Parathyroid adenoma (tissue), 2 donors: Measurements from ENCODE around the gene GOLGB1.

ENCODE experiments used
- H2AFZ ChIP-seq: fragments of 300-600 bp; sonication (generic); one replicate; pipeline ENCODE4 v1.7.0; 2017; ENCODE audit warnings: antibody characterized with exemption, mild to moderate bottlenecking
- H3K27ac ChIP-seq: fragments of 300-600 bp; sonication (generic); one replicate; pipeline ENCODE4 v1.7.0; 2017
- H3K27me3 ChIP-seq: fragments of 300-600 bp; sonication (generic); one replicate; pipeline ENCODE4 v1.7.0; 2017; ENCODE audit warnings: low read length; ENCODE audit not compliant: control insufficient read depth, insufficient read depth
- H3K36me3 ChIP-seq: fragments of 300-600 bp; sonication (generic); one replicate; pipeline ENCODE4 v1.7.0; 2017; ENCODE audit warnings: low read length; ENCODE audit not compliant: control insufficient read depth, insufficient read depth
- H3K4me1 ChIP-seq: fragments of 300-600 bp; sonication (generic); one replicate; pipeline ENCODE4 v1.7.0; 2017; ENCODE audit warnings: control low read depth
- H3K4me2 ChIP-seq: fragments of 300-600 bp; sonication (generic); one replicate; pipeline ENCODE4 v1.7.0; 2017; ENCODE audit warnings: low read length
- H3K4me3 ChIP-seq: fragments of 300-600 bp; sonication (generic); one replicate; pipeline ENCODE4 v1.7.0; 2017; ENCODE audit warnings: low read depth, low read length
- H3K79me2 ChIP-seq: fragments of 300-600 bp; sonication (generic); one replicate; pipeline ENCODE4 v1.7.0; 2017; ENCODE audit warnings: control low read depth
- H3K9ac ChIP-seq: fragments of 300-600 bp; sonication (generic); one replicate; pipeline ENCODE4 v1.7.0; 2017; ENCODE audit warnings: mild to moderate bottlenecking
- H3K9me3 ChIP-seq: fragments of 300-600 bp; sonication (generic); one replicate; pipeline ENCODE4 v1.7.0; 2017; ENCODE audit warnings: low read length; ENCODE audit not compliant: control insufficient read depth
- TF ChIP-seq, protein P1 (sequence below): fragments of 300-600 bp; sonication (generic); IDR thresholded peaks from one replicate; pipeline ENCODE4 v1.7.0; 2017; ENCODE audit warnings: antibody characterized with exemption, mild to moderate bottlenecking
- donor health status: primary hyperparathyroidism.

Gene GOLGB1

GRCh38 chr3:121651684-121652083 is 97.9 kb downstream of the GOLGB1 start:
- no peak overlapping the region for H3K4me2 ChIP-seq
- no peaks in the 10 kb centered on the region for H3K4me1 ChIP-seq
- H3K9ac ChIP-seq, result no peak overlapping the region
- H3K27me3 ChIP-seq, result no peaks in the 10 kb centered on the region
- H3K4me3 ChIP-seq, result no peak overlapping the region
- H3K79me2 ChIP-seq, result no peaks in the 10 kb centered on the region
- no peak overlapping the region for H3K27ac ChIP-seq
- TF ChIP-seq, protein P1, sequence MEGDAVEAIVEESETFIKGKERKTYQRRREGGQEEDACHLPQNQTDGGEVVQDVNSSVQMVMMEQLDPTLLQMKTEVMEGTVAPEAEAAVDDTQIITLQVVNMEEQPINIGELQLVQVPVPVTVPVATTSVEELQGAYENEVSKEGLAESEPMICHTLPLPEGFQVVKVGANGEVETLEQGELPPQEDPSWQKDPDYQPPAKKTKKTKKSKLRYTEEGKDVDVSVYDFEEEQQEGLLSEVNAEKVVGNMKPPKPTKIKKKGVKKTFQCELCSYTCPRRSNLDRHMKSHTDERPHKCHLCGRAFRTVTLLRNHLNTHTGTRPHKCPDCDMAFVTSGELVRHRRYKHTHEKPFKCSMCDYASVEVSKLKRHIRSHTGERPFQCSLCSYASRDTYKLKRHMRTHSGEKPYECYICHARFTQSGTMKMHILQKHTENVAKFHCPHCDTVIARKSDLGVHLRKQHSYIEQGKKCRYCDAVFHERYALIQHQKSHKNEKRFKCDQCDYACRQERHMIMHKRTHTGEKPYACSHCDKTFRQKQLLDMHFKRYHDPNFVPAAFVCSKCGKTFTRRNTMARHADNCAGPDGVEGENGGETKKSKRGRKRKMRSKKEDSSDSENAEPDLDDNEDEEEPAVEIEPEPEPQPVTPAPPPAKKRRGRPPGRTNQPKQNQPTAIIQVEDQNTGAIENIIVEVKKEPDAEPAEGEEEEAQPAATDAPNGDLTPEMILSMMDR, result no peak
- no peaks in the 10 kb centered on the region for H3K9me3 ChIP-seq
- H2AFZ ChIP-seq, result no peak overlapping the region
- H3K36me3 ChIP-seq, result no peaks in the 10 kb centered on the region

DNA sequence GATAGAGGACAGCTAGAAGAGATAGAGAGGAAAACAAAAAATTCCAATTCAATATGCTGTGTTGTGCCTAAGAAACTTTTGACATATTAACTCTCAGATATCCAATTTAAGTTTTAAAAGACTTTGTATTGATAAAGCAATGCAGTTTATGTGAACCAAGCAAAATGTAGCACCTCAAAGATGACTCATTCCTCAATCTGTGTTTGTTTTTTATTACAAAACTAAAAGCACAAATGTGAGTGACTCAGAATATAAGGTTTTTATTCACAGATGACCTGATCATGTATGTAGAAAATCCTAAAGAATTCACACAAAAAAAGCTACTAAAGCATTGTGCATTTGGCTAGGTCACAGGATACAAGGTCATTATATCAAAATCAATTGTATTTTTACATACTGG is 99.9 kb downstream of the GOLGB1 start:
- Histone ChIP-seq H3K9me3 (no peaks in the 10 kb centered on the region), H3K27me3 (no peaks in the 10 kb centered on the region), H3K4me1 (no peaks in the 10 kb centered on the region), H3K36me3 (no peaks in the 10 kb centered on the region), H2AFZ (no peak overlapping the region), H3K79me2 (no peaks in the 10 kb centered on the region), H3K9ac (no peak overlapping the region), H3K4me3 (no peak overlapping the region), H3K27ac (no peak overlapping the region), H3K4me2 (no peak overlapping the region)
- TF ChIP-seq, protein P1, result no peak

DNA sequence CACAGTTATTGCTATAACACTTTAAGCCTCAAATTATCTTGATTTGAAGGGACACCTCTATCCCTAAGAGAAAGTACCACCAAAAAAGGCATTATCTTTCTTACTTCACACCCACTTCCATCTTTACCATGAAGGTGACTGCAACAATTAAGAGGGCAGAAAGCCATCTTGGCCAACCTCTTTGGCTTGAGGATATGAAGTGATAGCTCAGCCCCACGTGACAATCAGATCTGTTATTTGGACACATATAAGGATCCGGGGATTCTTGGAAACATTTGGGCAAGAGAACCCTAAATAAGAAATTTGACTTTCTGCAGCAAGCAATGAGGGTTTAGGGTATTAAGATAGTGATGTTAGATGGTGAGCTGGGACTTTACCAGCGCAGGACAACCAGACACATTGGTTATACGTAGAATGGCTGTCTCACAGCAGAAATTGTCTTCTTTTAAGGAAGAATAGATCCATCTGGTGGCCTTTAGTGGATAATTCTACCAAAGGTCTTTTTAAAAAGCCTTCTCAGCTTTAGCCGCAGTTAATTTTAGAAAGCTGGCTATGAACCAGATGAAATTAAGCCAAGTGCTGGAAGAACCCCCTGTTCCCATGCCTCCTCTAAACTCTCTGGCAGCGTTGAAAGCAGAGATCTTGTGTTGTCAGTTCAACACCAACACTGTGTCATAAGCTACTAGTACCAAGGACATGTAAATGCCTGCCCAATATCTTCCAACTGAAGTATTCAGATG is 101.2 kb downstream of the GOLGB1 start:
- Histone ChIP-seq H3K4me3 (no peak overlapping the region), H3K9ac (no peak overlapping the region), H3K4me2 (no peak overlapping the region), H2AFZ (no peak overlapping the region), H3K27me3 (no peaks in the 10 kb centered on the region), H3K27ac (no peak overlapping the region), H3K9me3 (no peaks in the 10 kb centered on the region), H3K36me3 (no peaks in the 10 kb centered on the region), H3K79me2 (no peaks in the 10 kb centered on the region), H3K4me1 (no peaks in the 10 kb centered on the region)
- TF ChIP-seq, protein P1, result no peak

DNA sequence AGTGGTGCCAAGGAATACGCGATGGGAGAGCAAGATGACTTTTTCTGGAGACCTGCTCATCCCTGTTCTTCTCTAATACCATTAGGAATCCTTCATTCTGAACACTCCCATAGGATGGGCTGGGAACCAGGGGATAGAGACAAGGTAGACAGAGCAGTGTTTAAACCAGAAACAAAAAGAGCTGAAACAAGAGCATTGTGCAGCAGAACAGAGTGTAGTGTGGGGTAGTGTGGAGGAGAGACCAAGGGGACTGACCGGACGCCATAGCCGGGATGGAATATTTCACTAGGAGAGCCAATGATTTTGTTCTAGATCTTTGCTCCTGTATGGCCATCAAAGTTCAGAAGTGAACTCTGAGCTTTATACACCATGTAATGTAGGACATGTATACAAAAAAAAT is 104.5 kb downstream of the GOLGB1 start:
- H3K79me2 ChIP-seq, result no peaks in the 10 kb centered on the region
- H3K4me1 ChIP-seq, result no peaks in the 10 kb centered on the region
- H3K4me2 ChIP-seq, result no peak overlapping the region
- no peak overlapping the region for H3K9ac ChIP-seq
- no peaks in the 10 kb centered on the region for H3K27me3 ChIP-seq
- H3K27ac ChIP-seq, result no peak overlapping the region
- no peaks in the 10 kb centered on the region for H3K36me3 ChIP-seq
- TF ChIP-seq, protein P1, result no peak
- H3K9me3 ChIP-seq, result no peaks in the 10 kb centered on the region
- H3K4me3 ChIP-seq, result no peak overlapping the region
- H2AFZ ChIP-seq, result no peak overlapping the region
